BLaER1 (cell line): ENCODE data around the gene ZNF394.
"Not testable (repeated sequence)": the region's sequence is repeated elsewhere in the genome, so short reads cannot be mapped to it uniquely, and the experiment has no call there.

Experiments used
- H3K27ac ChIP-seq: shearing (Covaris generic); formaldehyde crosslinking; 2 replicates; pipeline ENCODE4 v1.8.1; 2022
- H3K27me3 ChIP-seq: shearing (Covaris generic); formaldehyde crosslinking; 2 replicates; pipeline ENCODE4 v1.8.1; 2022
- H3K36me3 ChIP-seq: shearing (Covaris generic); formaldehyde crosslinking; 2 replicates; pipeline ENCODE4 v1.8.1; 2022
- H3K4me1 ChIP-seq: shearing (Covaris generic); formaldehyde crosslinking; 2 replicates; pipeline ENCODE4 v1.8.1; 2022
- H3K4me2 ChIP-seq: shearing (Covaris generic); formaldehyde crosslinking; 2 replicates; pipeline ENCODE4 v1.8.1; 2022
- H3K4me3 ChIP-seq: shearing (Covaris generic); formaldehyde crosslinking; 2 replicates; pipeline ENCODE4 v1.8.1; 2022
- H3K9ac ChIP-seq: shearing (Covaris generic); formaldehyde crosslinking; 2 replicates; pipeline ENCODE4 v1.8.1; 2022
- H3K9me3 ChIP-seq: shearing (Covaris generic); formaldehyde crosslinking; 2 replicates; pipeline ENCODE4 v1.8.1; 2022
- H4K20me1 ChIP-seq: shearing (Covaris generic); formaldehyde crosslinking; 2 replicates; pipeline ENCODE4 v1.8.1; 2022
- Cebpa-rat ChIP-seq: shearing (Covaris generic); IDR thresholded peaks from 2 replicates; pipeline ENCODE4 v1.8.1; 2022

Gene ZNF394

GRCh38 chr7:99499721-99500636 lies at the start of gene ZNF394:
Gene ZNF394, minus strand, starts transcription at chr7:99500281. Its CDS starts 188 bp downstream, at chr7:99500093.
- peak within 1 kb of the TSS; percentile 88 for H3K27ac ChIP-seq
- peaks cover 23% of the 10 kb centered on the region for H3K9me3 ChIP-seq
- H3K4me3 ChIP-seq = peak within 1 kb of the TSS; percentile 89
- peaks cover 37% of the 10 kb centered on the region for H3K36me3 ChIP-seq
- H3K9ac ChIP-seq = peak within 1 kb of the TSS; percentile 87
- H3K27me3 ChIP-seq = no peaks in the 10 kb centered on the region
- H3K4me2 ChIP-seq = peak within 1 kb of the TSS; percentile 99
- H4K20me1 ChIP-seq = peaks cover 30% of the 10 kb centered on the region
- TF ChIP-seq Cebpa-rat = no peak
- peaks cover 25% of the 10 kb centered on the region for H3K4me1 ChIP-seq

GRCh38 chr7:99549545-99549944 lies 49.5 kb upstream of the ZNF394 start:
- H3K4me3 ChIP-seq, H3K4me2 ChIP-seq, H3K27ac ChIP-seq, H3K27me3 ChIP-seq, H4K20me1 ChIP-seq, H3K9ac ChIP-seq: not testable (repeated sequence)
- H3K4me1 ChIP-seq = peaks cover 16% of the 10 kb centered on the region
- H3K36me3 ChIP-seq = peaks cover 60% of the 10 kb centered on the region
- H3K9me3 ChIP-seq = peaks cover 18% of the 10 kb centered on the region

DNA sequence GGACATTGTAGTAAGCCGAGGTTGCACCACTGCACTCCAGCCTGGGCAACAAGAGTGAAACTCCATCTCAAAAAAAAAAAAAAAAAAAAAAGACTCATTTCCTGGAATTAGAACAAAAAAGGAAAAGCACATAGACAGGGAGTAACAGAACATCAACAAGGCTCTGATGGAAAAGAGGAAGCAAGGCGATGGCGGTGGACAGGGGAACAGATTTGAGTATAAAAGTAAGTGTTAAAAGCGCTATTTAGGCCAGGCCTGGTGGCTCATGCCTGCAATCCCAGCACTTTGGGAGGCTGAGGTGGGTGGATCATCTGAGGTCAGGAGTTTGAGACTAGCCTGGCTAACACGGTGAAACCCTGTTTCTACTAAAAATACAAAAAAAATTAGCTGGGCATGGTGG lies 45.2 kb upstream of the ZNF394 start:
- not testable (repeated sequence) for H3K27ac ChIP-seq, H3K4me3 ChIP-seq, H3K27me3 ChIP-seq, H3K4me1 ChIP-seq, H4K20me1 ChIP-seq, H3K9ac ChIP-seq, H3K4me2 ChIP-seq
- H3K36me3 ChIP-seq = peaks cover 83% of the 10 kb centered on the region
- H3K9me3 ChIP-seq = peaks cover 60% of the 10 kb centered on the region

DNA sequence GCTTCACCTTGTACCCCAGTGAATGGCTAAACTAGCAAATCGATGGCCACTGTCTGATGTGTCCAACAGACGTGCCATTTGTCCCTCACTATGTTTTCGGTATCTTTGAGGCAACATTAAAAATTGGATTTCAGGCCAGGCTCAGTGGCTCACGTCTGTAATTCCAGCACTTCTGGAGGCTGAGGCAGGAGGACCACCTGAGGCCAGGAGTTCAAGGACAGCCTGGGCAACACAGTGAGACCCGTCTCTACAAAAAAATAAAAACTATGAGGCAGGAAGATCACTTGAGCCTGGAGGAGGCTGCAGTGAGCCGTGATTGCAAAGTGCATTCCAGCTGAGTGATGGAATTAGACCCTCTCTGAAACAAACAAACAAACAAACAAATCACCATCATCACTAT lies 43.8 kb upstream of the ZNF394 start:
- H3K36me3 ChIP-seq = peaks cover 80% of the 10 kb centered on the region
- no peaks in the 10 kb centered on the region for H3K27me3 ChIP-seq
- no peaks in the 10 kb centered on the region for H3K4me1 ChIP-seq
- no peak overlapping the region for H3K4me3 ChIP-seq
- peaks cover 70% of the 10 kb centered on the region for H3K9me3 ChIP-seq
- H3K4me2 ChIP-seq = no peak overlapping the region
- no peaks in the 10 kb centered on the region for H4K20me1 ChIP-seq
- H3K9ac ChIP-seq = no peak overlapping the region
- H3K27ac ChIP-seq = no peak overlapping the region
- TF ChIP-seq Cebpa-rat = no peak

GRCh38 chr7:99543081-99543671 lies 43.1 kb upstream of the ZNF394 start:
- Histone ChIP-seq H3K27me3 (no peaks in the 10 kb centered on the region), H4K20me1 (no peaks in the 10 kb centered on the region), H3K4me1 (no peaks in the 10 kb centered on the region), H3K36me3 (peaks cover 77% of the 10 kb centered on the region), H3K9ac (no peak overlapping the region), H3K4me3 (0 out of 2 replicates have a peak overlapping the region, but pooled peaks have one; percentile 14), H3K9me3 (peaks cover 78% of the 10 kb centered on the region), H3K27ac (no peak overlapping the region), H3K4me2 (no peak overlapping the region)
- no peak for TF ChIP-seq Cebpa-rat

DNA sequence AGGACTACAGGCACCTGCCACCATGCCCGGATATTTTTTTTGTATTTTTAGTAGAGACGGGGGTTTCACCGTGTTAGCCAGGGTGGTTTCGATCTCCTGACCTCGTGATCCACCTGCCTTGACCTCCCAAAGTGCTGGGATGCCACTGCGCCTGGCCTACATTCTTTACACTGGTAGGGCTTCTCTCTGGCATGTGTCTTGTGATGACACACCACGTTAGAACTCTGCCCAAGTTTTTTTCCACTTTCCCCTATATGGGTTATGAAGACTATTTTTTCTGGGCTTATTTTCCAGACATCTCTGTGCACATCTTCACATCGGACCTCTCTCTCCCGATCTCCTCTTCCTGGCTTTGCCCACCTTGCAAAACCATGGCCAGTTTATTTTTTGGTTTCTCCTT lies 41.1 kb upstream of the ZNF394 start:
- peaks cover 96% of the 10 kb centered on the region for H3K9me3 ChIP-seq
- H3K9ac ChIP-seq = no peak overlapping the region
- no peak overlapping the region for H3K4me3 ChIP-seq
- peaks cover 57% of the 10 kb centered on the region for H3K36me3 ChIP-seq
- no peaks in the 10 kb centered on the region for H3K27me3 ChIP-seq
- TF ChIP-seq Cebpa-rat = no peak
- no peaks in the 10 kb centered on the region for H4K20me1 ChIP-seq
- no peaks in the 10 kb centered on the region for H3K4me1 ChIP-seq
- no peak overlapping the region for H3K27ac ChIP-seq
- no peak overlapping the region for H3K4me2 ChIP-seq

- Histone ChIP-seq H3K27ac (no peak overlapping the region), H4K20me1 (no peaks in the 10 kb centered on the region), H3K27me3 (no peaks in the 10 kb centered on the region), H3K4me2 (no peak overlapping the region), H3K36me3 (peaks cover 52% of the 10 kb centered on the region), H3K4me3 (no peak overlapping the region), H3K9me3 (peaks cover 99% of the 10 kb centered on the region), H3K9ac (no peak overlapping the region), H3K4me1 (no peaks in the 10 kb centered on the region)
- TF ChIP-seq Cebpa-rat = no peak
Observed at GRCh38 chr7:99540542-99540941, 40.5 kb upstream of the ZNF394 start.

DNA sequence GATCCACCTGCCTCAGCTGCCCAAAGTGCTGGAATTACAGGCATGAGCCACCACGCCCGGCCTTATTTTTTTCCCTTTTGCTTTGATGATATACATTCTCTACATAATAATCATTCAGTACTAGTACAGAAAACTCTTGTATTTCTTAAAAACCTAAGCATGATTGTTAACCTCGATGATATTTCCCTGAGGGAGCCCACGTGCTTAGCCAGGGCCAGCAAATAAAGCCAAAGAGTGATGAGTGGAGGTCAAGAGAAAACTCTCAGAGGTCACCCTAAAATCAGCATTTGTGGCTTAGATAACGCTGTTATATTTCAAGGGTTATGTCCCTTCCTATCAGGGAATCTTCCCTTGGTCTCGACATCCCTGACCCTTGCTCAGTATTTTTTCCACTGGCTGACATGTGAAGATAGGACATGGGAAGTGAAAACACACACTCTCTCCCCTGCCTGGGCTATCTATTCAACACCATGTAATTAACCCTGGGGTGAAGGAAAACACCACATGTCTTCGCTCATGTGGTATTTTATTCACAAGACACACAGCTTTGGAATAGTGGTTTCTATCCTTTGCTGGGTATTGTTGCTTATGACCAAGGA lies 39.2 kb upstream of the ZNF394 start:
- Histone ChIP-seq H3K4me3 (no peak overlapping the region), H4K20me1 (no peaks in the 10 kb centered on the region), H3K36me3 (peaks cover 51% of the 10 kb centered on the region), H3K4me1 (no peaks in the 10 kb centered on the region), H3K9ac (no peak overlapping the region), H3K4me2 (no peak overlapping the region), H3K9me3 (peaks cover 99% of the 10 kb centered on the region), H3K27ac (no peak overlapping the region), H3K27me3 (no peaks in the 10 kb centered on the region)
- TF ChIP-seq Cebpa-rat = no peak

- H3K4me2 ChIP-seq = no peak overlapping the region
- no peak for TF ChIP-seq Cebpa-rat
- H3K9ac ChIP-seq = no peak overlapping the region
- H3K4me1 ChIP-seq = no peaks in the 10 kb centered on the region
- H4K20me1 ChIP-seq = no peaks in the 10 kb centered on the region
- no peak overlapping the region for H3K27ac ChIP-seq
- no peak overlapping the region for H3K4me3 ChIP-seq
- peaks cover 99% of the 10 kb centered on the region for H3K9me3 ChIP-seq
- H3K27me3 ChIP-seq = no peaks in the 10 kb centered on the region; the same call in 1 of the 2 replicates
- H3K36me3 ChIP-seq = peaks cover 51% of the 10 kb centered on the region
Observed at GRCh38 chr7:99535667-99536066, 35.6 kb upstream of the ZNF394 start.

- no peak overlapping the region for H3K9ac ChIP-seq
- H3K9me3 ChIP-seq = peaks cover 91% of the 10 kb centered on the region
- no peak overlapping the region for H3K4me2 ChIP-seq
- peak overlapping the region; percentile 52 for H3K4me3 ChIP-seq
- H3K36me3 ChIP-seq = peaks cover 90% of the 10 kb centered on the region
- TF ChIP-seq Cebpa-rat = no peak
- no peak overlapping the region for H3K27ac ChIP-seq
- no peaks in the 10 kb centered on the region for H3K4me1 ChIP-seq
- no peaks in the 10 kb centered on the region for H4K20me1 ChIP-seq
- H3K27me3 ChIP-seq = no peaks in the 10 kb centered on the region; the same call in 1 of the 2 replicates
Observed at GRCh38 chr7:99531354-99531765, 31.3 kb upstream of the ZNF394 start.
